ENCODE measurements around the gene PHYH.

- TF ChIP-seq CTCF (IDR thresholded peaks at IDR 0.05) (no peak), POLR2A (IDR thresholded peaks at IDR 0.05) (no peak)
Observed at GRCh38 chr10:13270877-13271551, 28.9 kb downstream of the PHYH start.
